ENCODE results near the gene LRP11.
"Not testable (repeated sequence)": the region's sequence is repeated elsewhere in the genome, so short reads cannot be mapped to it uniquely, and the experiment has no call there.

The LRP11 gene

DNA sequence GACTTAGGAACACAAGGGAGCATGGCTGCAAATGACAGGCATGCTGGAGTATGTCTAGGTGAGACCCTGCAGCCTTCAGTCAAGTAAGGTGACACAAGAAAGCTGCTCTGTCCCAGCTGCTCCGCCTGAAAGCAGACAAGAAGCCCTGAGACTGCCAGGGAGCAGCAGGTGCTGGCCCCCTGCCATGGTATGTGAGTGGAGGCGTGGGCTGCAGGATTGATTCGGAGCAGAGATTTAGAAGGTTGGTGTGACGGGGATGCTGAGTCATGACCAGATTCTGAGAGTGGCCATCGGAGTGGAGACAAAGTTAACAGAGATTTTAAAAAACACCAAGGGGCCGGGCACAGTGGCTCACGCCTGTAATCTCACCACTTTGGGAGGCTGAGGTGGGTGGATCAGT lies 17.8 kb downstream of the LRP11 start:
- DNase-seq = no peak

GRCh38 chr6:149845549-149845948 lies 18.6 kb downstream of the LRP11 start:
- no peak for DNase-seq

DNA sequence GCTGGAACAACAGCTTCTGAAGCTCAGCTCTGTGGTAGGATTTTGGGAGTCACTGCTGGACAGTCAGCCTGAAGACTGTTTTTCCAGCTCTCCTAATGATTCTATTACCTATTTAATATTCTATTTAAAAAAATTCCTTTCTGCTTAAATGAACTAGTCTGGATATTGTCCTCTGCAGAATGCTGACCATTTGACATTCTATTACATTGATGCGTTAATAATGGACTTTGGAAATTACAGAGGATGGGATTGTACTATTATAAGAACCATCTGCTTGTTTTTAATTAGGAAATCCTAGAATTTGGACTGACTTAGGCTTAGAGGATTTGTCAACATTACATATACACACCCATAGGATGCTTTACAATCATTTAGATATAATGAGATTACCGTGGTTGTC lies 19.7 kb downstream of the LRP11 start:
- no peak for DNase-seq

GRCh38 chr6:149844036-149844435 lies 20.1 kb downstream of the LRP11 start:
- not testable (repeated sequence) for DNase-seq

DNA sequence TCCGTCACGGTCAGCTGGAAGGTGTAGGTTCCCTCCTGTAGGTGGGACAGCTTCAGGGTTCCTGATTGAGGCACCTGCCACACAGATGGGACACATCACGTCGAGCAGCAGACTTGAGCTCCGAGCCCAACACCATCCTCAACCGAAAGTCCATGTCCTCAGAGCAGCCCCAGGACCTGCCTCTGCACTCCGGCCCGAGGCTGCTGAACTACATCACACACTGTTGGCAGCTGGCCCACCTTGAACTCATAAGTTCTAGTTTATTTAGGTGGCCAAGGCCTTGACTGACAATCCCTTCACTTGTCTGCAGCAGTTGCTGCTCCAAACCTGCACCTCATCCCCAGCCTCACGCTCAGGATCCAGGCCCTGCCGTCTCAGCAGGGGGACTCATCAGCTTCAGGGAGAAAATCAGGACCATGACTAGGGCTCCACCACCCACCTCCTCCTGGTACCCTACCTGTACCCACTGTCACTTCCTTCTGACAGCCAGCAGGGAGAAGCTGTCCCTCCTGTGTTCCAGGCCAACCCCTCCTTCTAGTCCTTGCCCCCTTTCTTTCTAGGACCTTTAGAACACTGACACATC lies 21.0 kb downstream of the LRP11 start:
- no peak for DNase-seq

DNA sequence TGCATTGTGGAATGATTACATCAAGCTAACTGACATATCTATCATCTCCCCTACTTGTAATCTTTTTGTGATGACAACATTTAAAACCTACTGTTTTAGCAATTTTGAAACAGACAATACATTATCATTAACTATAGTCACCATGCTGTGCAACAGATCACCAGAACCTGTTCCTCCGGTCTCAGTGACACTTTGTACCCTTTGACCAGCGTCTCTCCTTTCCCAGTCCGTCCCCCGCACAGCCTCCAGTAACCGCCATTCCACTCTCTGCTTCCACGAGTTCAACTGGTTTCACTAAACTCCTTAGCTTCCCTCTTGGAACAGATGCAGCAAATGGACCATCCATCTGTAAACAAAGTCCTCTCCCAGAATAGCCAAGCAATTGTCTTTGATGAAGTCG lies 21.8 kb downstream of the LRP11 start:
- DNase-seq = no peak

- DNase-seq = peak; percentile 54
Measured at GRCh38 chr6:149840345-149841075, 23.6 kb downstream of the LRP11 start.

DNA sequence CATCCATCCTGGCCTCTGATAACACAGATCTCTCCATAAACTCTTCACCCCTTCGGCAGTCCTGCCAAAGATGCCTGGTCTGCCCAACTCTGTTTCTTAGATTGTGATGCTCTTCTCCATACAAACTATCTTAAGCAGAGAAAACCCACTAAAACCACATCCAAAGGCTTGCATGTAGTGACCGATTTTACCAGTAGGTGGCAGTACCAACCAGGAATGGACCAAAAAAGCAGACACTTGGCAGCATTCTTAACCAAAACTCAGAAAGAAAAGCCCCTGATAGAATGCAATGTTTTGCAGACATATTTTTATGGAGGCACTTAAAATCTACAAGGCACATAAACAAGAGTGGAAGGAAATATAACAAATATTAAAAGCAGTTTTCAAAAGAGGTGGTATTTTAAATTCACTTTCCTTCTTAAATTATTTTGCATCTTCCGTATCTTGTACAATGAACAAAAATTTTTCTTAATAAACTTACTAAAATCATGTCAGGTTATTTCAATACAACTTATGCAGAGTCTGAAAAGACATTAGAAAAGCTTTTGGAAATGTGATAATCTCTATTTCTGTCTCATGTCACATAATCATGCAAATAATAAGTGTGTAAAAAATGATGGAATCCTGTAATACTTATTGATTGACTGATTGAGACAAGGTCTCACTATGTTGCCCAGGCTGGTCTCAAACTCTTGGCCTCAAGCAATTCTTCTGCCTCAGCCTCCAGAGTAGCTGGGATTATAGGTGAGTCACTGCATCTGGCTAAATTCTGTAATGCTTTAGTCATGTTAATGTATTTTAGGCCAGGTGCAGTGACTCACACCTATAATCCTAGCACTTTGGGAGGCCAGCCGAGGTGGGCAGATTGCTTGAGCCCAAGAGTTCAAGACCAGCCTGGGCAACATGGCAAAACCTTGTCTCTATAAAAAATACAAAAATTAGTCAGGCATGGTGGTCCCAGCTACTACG lies 29.4 kb downstream of the LRP11 start:
- DNase-seq = peak; percentile 78

GRCh38 chr6:149833651-149834050 lies 30.5 kb downstream of the LRP11 start:
- no peak for DNase-seq

DNA sequence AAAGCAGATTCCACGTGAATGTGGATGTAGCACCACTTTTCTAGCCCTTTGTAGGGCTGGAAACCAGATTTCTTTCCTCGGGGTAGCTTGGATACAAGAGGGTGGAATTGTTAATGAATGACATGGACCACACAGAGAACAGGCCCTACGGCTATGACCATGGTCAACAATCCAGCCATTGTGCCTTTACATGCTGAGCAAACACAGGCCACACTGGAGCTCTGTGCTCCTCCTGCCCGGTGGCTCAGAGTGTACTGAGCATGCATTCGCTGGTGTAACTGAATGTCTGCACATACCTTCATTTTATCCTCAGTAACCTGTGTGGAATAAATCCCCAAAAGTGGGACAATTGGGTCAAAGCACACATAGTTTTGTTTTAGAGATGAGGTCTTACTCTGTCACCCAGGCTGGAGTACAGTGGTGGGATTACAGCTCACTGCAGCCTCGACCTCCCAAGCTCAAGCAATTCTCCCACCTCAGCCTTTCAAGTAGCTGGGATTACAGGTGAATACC lies 32.8 kb downstream of the LRP11 start:
- no peak for DNase-seq

DNA sequence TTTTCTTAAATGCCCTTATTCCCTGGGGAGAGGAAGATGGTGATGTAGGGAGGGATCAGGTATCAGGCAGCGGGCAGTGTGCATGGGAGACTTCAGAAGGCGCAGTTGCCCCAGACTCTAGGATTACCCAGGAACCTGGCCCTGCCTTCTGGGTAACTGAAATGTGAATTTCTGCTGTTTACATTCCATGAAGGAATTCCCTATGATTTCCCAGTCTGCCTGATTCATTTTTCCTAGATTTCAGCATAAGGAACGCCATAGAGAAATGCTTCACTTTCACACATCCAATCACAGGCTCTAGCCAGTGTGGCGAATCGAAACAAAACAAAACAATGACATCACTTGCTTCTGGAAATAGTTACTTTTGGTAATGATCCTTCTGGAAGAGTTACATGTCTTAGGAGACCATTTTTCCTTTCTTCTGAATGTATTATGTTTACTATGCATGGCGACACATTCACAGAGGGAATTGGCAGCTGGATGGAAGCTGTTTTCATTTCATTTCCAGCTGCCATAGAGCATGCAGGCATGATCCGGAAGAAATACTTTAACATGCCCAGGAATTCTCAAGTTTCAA lies 33.3 kb downstream of the LRP11 start:
- no peak for DNase-seq

- DNase-seq = no peak
Measured at GRCh38 chr6:149825292-149825691, 38.9 kb downstream of the LRP11 start.

DNA sequence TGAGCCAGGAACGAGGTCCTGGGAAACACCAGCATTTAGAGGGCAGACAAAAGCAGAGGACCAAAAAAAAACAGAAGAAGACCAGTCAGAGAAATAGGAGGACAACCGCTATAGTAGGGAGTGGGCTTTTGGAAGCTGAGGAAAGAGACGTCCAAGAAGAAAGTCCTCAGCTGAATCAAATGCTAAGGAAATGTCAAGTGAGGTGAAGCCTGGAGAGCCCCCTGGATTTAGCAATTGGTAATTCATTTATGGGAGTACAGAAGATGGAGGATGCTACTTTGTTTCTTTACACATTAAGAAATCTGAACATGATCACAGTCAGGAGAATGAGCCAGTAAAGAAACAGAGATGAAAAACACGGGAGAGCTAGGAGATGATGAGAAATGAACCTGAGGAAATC lies 41.1 kb downstream of the LRP11 start:
- no peak for DNase-seq

- DNase-seq = no peak
Measured at GRCh38 chr6:149821492-149821891, 42.7 kb downstream of the LRP11 start.

- DNase-seq = no peak
Measured at GRCh38 chr6:149820506-149820905, 43.7 kb downstream of the LRP11 start.

GRCh38 chr6:149815788-149816187 lies 48.4 kb downstream of the LRP11 start:
- no peak for DNase-seq

DNA sequence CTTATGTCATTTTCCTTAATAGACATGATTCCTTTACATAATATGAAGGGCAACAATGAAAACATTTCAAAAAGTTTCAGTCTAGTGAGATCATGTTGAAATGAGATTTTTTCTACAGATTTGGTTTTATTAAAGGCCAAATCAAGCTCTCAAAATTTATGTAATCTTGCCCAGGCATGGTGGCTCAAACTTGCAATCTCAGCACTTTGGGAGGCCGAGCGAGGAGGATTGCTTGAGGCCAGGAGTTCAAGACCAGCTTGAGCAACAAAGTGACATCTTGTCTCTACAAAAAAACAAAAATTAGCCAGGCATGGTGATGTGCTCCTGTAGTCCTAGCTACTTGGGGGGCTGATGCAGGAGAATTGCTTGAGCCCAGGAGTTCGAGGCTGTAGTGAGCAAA lies 50.8 kb downstream of the LRP11 start:
- no peak for DNase-seq

- DNase-seq = no peak
Measured at GRCh38 chr6:149809798-149810197, 54.4 kb downstream of the LRP11 start.

GRCh38 chr6:149806127-149806526 lies 58.0 kb downstream of the LRP11 start:
- DNase-seq = no peak

- no peak for DNase-seq
Measured at GRCh38 chr6:149783551-149783950, 80.6 kb downstream of the LRP11 start.

- DNase-seq = no peak
Measured at GRCh38 chr6:149782337-149782736, 81.8 kb downstream of the LRP11 start.

- no peak for DNase-seq
Measured at GRCh38 chr6:149781715-149782114, 82.4 kb downstream of the LRP11 start.

- no peak for DNase-seq
Measured at GRCh38 chr6:149779644-149779963, 84.6 kb downstream of the LRP11 start.

Measured in suppressor macrophage treated with lipopolysaccharide for 4 hours (primary cell).